Measurements from ENCODE around the gene ZNF621.

ZNF621 gene

DNA sequence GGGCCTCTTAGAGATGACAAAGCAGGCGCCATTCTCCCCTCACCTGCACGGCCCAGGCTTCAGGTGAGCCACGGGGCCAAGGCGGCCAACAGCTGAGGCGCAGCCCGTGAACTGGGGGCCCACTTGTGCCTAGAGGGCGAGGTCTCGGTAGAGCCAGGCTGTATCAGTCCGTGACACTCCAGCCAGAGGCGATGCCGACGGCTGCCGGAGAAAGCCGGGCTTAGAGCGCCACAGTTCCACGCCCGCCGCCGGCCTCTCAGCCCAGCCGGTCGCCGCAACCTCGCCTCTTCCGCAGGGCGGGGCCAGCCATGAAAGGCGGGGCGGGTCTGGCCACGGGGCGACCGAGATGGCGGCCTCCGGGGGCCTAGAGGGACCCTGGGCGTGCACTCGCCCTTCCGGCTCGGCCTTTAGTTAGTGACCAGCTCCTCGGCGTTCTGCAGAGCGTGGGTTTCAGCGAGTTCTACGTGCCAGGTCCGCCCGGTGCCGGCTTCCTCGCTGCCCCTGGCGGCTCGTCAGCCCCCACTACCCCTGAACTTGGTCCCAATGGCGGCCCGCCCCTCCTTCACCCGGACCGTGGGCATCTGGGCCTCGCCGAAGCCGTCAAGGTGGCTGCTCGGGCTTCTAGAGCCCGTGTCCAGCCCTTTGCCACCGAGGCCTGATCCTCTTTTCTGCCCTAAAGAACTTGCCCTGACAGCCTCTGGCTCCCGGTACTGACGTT lies at the start of gene ZNF621:
Gene ZNF621 (plus strand): TSS at position 393 of the 718 bp plus-strand sequence. CDS start 881 bp downstream, outside the sequence.
- in situ Hi-C loops (cut with MboI; ENCODE audit: low sequenced_read_pairs): no loop called here

DNA sequence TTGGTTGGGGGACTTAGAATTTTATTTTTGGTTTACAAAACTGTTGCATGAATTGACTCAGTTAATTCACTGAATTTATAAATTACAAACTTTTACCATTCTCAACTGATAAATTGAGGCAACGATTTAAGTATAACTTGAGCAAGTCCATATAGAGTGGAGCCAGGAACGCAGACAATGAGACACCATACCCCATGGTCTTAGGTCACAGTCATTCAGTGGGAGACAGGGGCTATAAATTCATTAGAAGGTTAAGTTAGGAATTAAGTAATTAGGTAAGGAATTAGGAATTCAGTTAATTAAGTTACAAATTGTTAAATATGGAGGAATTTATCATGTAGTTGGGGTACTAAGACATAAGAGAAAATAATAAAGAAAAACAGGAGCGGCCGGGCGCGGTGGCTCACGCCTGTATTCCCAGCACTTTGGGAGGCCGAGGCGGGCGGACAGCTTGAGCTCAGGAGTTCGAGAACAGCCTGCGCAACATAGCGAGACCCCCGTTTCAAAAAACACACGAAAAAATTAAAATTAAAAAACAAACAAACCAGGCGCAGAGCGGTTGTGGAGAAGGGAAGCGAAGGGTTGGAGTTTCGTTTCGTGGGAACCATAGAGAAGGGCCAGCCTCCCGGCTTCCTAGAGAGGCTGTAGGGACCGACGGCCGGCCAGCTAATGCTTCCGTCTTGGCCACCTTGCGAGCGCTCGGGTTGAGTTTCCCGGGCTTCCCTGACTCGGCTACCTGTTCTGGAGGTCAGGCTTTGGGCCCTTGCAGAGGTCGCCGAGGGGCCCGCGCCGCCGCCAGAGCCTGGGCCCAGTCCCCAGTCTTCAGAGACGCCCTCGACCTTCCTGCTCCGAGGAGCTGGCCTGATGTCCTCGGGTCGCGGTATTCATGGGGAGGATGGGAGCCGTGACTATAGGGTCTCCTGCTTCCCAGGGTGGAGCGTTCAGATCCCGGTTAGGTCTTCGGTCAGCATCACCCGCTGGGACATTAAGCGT lies 48.0 kb upstream of the ZNF621 start, which contains the start of gene ZNF619:
Gene ZNF619 (plus strand): TSS at position 645 of the 993 bp plus-strand sequence. CDS start 858 bp downstream, outside the sequence.
- in situ Hi-C loops (cut with MboI; ENCODE audit: low sequenced_read_pairs): no loop called here

GRCh38 chr3:40477666-40478065 lies 47.1 kb upstream of the ZNF621 start:
- in situ Hi-C loops (cut with MboI; ENCODE audit: low sequenced_read_pairs): no loop called here

- in situ Hi-C loops (cut with MboI; ENCODE audit: low sequenced_read_pairs): no loop called here
Measured at GRCh38 chr3:40487172-40487571, 37.6 kb upstream of the ZNF621 start.

GRCh38 chr3:40490916-40491315 lies 33.8 kb upstream of the ZNF621 start:
- in situ Hi-C loops (cut with MboI; ENCODE audit: low sequenced_read_pairs): no loop called here

- in situ Hi-C loops (cut with MboI; ENCODE audit: low sequenced_read_pairs): no loop called here
Measured at GRCh38 chr3:40494698-40495097, 30.1 kb upstream of the ZNF621 start.

DNA sequence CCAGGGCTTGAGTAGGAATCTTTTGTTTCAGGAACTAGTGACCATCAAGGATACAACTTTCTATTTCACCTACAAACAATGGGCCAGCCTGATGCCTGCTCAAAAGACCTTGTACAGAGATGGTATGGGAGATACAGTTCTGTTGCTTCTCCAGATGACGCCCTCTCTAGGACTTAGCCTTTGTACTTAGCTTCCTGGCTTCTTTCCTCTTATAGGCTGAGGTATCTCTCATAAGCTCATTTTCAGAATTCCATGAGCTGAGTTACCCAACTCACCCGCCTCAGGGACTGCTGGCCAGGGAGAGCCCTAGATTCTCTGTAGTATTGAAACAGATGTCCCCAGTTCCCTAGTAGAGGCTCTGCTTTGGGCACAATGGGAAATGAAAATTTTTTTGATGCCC lies 27.5 kb upstream of the ZNF621 start:
- in situ Hi-C loops (cut with MboI; ENCODE audit: low sequenced_read_pairs): no loop called here

DNA sequence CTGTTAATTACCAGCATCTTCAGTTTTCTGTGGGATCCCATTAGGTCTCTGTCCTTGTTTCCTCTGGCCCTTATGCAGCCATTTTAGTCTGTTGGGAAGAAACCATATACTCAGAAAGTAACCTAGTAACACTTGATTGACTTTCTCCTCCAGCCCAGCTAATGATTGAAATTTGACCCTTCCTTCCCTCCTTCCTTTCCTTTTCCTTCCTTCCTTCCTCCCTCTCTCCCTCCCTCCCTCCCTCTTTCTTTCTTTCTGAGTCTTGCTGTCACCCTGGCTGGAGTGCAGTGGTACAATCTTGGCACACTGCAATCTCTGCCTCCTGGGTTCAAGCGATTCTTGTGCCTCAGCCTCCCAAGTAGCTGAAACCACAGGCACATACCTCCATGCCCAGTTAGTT lies 24.8 kb upstream of the ZNF621 start:
- in situ Hi-C loops (cut with MboI; ENCODE audit: low sequenced_read_pairs): no loop called here

- in situ Hi-C loops (cut with MboI; ENCODE audit: low sequenced_read_pairs): no loop called here
Measured at GRCh38 chr3:40502034-40502433, 22.7 kb upstream of the ZNF621 start.

- in situ Hi-C loops (cut with MboI; ENCODE audit: low sequenced_read_pairs): no loop called here
Measured at GRCh38 chr3:40504636-40505430, 19.9 kb upstream of the ZNF621 start.

DNA sequence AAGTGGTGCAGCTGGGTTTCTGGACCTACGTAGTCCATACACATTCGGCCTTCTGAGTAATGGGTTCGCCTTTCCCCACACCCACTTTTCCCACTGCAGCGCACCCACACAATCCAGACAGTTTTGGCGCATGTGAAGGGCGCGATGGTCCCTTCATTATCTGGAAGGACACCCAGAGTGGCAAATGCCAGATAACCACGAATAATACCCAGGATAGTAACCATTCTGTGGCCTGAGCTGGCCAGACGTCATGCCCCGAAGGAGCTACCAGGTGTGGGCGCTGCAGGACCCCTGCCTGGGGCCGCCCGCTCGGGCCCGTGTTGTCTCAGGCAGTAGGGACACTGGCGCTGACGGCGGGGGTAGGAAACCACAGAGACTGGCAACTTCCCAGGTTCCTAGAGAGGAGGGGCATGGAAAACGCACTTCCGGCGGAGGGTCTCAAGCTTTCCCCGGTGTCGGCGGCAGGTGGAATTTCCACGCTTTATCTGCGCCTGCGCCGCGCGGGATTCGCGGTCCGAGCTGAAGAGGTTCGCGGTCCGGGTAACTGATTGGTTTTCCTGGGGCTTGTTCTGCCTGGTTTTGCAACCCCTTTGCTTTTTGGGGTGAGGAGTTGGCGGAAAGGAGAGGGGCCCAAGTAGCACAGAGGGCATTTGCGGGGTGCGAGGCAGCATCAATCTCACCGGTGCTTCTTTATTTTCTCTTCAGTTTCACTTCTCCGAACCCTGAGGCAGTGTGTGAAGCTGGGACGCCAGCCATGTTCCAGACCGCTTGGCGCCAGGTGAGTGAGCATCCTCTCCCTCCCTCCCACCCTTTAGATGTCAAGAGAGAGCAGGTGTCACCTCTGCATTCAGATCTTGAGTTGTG lies 18.9 kb upstream of the ZNF621 start, which contains the start of gene ZNF620:
Gene ZNF620 (plus strand): TSS at position 441 of the 864 bp plus-strand sequence. CDS start 314 bp downstream, at position 755.
- in situ Hi-C loops (cut with MboI; ENCODE audit: low sequenced_read_pairs): no loop called here

- in situ Hi-C loops (cut with MboI; ENCODE audit: low sequenced_read_pairs): no loop called here
Measured at GRCh38 chr3:40511031-40511718, 13.6 kb upstream of the ZNF621 start.

DNA sequence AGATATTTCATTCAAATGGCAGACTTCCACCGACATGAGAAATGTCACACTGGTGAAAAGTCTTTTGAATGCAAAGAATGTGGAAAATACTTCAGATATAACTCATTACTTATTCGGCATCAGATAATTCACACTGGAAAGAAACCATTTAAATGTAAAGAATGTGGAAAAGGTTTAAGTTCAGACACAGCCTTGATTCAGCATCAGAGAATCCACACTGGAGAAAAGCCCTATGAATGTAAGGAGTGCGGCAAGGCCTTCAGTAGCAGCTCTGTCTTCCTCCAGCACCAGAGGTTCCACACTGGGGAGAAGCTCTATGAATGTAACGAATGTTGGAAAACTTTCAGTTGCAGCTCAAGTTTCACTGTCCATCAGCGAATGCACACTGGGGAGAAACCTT lies 8.6 kb upstream of the ZNF621 start:
- in situ Hi-C loops (cut with MboI; ENCODE audit: low sequenced_read_pairs): no loop called here

DNA sequence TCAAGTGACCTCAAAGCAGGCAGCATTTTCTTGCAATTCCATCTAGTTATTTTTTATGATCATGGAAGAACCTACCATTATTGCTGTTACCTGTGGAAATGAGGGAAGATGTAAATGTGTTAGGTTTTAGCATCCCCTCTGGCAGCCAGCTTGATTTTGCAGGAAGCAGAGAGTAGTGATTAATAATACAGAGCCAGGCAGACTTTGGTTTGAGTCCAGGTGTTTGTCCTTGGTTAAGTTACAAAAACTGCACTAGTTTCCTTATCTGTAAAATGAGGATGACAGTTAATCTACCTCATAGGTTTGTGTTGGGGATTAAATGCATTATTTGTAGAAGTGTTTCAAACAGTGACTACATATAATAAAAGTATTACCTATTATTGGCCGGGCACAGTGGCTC lies 6.7 kb upstream of the ZNF621 start:
- in situ Hi-C loops (cut with MboI; ENCODE audit: low sequenced_read_pairs): no loop called here

DNA sequence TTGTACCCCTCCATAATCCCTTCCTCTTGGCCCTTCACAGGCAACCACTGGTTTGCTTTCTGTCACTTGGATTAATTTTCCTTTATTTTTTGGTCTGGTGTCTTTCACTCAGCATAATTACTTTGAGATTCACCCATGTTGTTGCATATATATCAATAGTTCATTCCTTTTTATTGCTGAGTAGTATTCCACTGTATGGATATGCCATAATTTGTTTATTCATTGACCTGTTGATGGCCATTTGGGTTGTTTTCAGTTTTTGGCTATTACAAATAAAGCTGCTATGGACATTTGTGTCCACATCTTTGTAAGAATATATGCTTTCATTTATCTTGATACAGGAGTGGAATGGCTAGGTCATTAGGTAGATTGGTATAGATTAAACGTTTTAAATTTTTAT lies 5.9 kb upstream of the ZNF621 start:
- in situ Hi-C loops (cut with MboI; ENCODE audit: low sequenced_read_pairs): no loop called here

GRCh38 chr3:40521254-40521653 lies 3.5 kb upstream of the ZNF621 start:
- in situ Hi-C loops (cut with MboI; ENCODE audit: low sequenced_read_pairs): no loop called here

DNA sequence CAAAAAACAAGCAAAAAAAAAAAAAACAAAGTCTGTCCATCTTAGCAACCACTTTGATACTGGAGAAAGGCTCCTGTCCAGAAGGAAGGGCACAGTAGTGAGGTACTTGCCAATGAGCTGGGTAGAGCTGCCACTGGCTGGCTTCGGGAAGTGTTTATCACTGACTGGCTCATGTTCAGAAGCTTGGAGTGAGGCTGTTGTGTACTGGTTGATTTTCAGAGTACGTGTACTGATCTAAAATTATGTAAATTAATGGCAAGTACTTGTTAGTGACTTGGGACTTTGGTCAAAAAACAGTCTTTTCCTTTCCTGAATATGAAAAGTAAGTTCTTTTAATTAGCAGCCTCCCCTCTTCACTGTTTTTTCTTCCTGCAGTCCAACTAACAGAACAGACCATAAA lies 979 bp upstream of the ZNF621 start:
- in situ Hi-C loops (cut with MboI; ENCODE audit: low sequenced_read_pairs): no loop called here

DNA sequence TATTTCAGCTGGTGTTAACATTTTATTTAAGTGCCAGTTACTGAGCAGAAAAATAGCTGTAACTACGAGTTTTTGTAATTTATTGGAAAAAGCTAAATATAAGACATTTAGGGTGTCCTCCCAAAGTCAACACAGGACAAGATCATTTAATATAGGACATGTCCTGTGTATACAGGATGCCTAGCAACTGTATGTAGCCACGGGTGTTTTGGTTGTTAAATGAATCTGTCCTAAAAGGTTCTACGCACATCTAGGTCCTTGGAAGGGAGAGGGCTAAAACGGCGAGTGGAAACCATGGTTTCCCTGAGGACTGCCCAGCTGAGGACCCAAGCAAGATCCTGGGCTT lies 565 bp upstream of the ZNF621 start:
- in situ Hi-C loops (cut with MboI; ENCODE audit: low sequenced_read_pairs): no loop called here

DNA sequence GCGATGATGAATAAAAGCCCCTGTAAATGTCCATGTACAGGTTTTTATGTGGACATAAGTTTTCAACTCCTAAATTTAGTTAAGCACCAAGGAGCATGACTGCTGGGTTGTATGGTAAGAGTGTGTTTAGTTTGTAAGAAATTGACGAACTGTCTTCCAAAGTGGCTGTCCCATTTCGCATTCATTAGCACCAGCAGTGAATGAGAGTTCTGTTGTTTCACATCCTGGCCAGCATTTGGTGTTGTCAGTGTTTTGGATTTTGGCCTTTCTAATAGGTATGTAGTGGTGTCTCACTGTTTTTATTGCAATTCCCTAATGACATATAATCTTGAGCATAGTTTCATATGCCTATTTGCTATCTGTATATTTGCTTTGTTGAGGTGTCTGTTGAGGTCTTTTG lies 3.7 kb downstream of the ZNF621 start:
- in situ Hi-C loops (cut with MboI; ENCODE audit: low sequenced_read_pairs): no loop called here

Measured in HL-60/S4 treated with phorbol 12-myristate 13-acetate at 8.2 ng/mL for 4 days and 3 days (cell line).